GM19193 (cell line): ENCODE measurements around the gene TMIGD1.

ENCODE experiments used
- POLR2A ChIP-seq: IDR thresholded peaks from 4 replicates; pipeline ENCODE4 v1.6.1; 2011; ENCODE audit not compliant: insufficient read depth, insufficient read length; ENCODE audit errors: extremely low read depth

The TMIGD1 gene

GRCh38 chr17:30314474-30314873 lies 19.4 kb downstream of the TMIGD1 start:
- no peak for TF ChIP-seq POLR2A

- TF ChIP-seq POLR2A: no peak
Observed at GRCh38 chr17:30312226-30312625, 21.6 kb downstream of the TMIGD1 start.

GRCh38 chr17:30310562-30310961 lies 23.3 kb downstream of the TMIGD1 start:
- TF ChIP-seq POLR2A: no peak

GRCh38 chr17:30309591-30309990 lies 24.3 kb downstream of the TMIGD1 start:
- TF ChIP-seq POLR2A: no peak

- TF ChIP-seq POLR2A: no peak
Observed at GRCh38 chr17:30308406-30308805, 25.5 kb downstream of the TMIGD1 start.

GRCh38 chr17:30304778-30305177 lies 29.1 kb downstream of the TMIGD1 start:
- TF ChIP-seq POLR2A: no peak

GRCh38 chr17:30302241-30302640 lies 31.6 kb downstream of the TMIGD1 start:
- no peak for TF ChIP-seq POLR2A

- TF ChIP-seq POLR2A: no peak
Observed at GRCh38 chr17:30300818-30301217, 33.0 kb downstream of the TMIGD1 start.

- TF ChIP-seq POLR2A: no peak
Observed at GRCh38 chr17:30299000-30299399, 34.9 kb downstream of the TMIGD1 start.

- no peak for TF ChIP-seq POLR2A
Observed at GRCh38 chr17:30297715-30298114, 36.1 kb downstream of the TMIGD1 start.

- no peak for TF ChIP-seq POLR2A
Observed at GRCh38 chr17:30296499-30297080, 37.3 kb downstream of the TMIGD1 start.

GRCh38 chr17:30292286-30292858 lies 41.5 kb downstream of the TMIGD1 start:
- no peak for TF ChIP-seq POLR2A

GRCh38 chr17:30291543-30292285 lies 42.1 kb downstream of the TMIGD1 start, which contains the start of gene BLMH:
Gene BLMH (minus strand): TSS chr17:30291944. CDS start chr17:30291819, 125 bp downstream.
- peak; percentile 84 for TF ChIP-seq POLR2A

- TF ChIP-seq POLR2A: peak; percentile 52
Observed at GRCh38 chr17:30290696-30291542, 42.9 kb downstream of the TMIGD1 start.

- no peak for TF ChIP-seq POLR2A
Observed at GRCh38 chr17:30290077-30290476, 43.8 kb downstream of the TMIGD1 start.

- no peak for TF ChIP-seq POLR2A
Observed at GRCh38 chr17:30279156-30279555, 54.7 kb downstream of the TMIGD1 start.

- no peak for TF ChIP-seq POLR2A
Observed at GRCh38 chr17:30278032-30278431, 55.8 kb downstream of the TMIGD1 start.
